Stimulated activated naive B cell treated with anti-CD40 and anti-IgM and Interleukin-4, amounts not matched to agents 10 μg/mL and 1 μg/mL and 100 μg/mL, for 72 hours (primary cell): Measurements from ENCODE around the gene CBX4.

ENCODE experiments used
- ATAC-seq, 2 donors: fragments of 150-1000 bp; cut with Tn5 transposase; replicated peaks; 2 replicates each; pipeline ENCODE4 v1.10.0; 2021; ENCODE audit warnings: moderate library complexity in 1 of 2
- DNase-seq: peaks from one replicate; pipeline ENCODE4 v3.0.0; 2021
- H3K27ac Mint-ChIP-seq: one replicate; pipeline ENCODE4 v1.8.0; 2022; ENCODE audit warnings: mild to moderate bottlenecking, mixed read lengths
- H3K27me3 Mint-ChIP-seq, 2 donors: one replicate each; pipeline ENCODE4 v1.8.0; 2022; ENCODE audit warnings: mixed read lengths in 2 of 2
- H3K36me3 Mint-ChIP-seq, 2 donors: one replicate each; pipeline ENCODE4 v1.8.0; 2022; ENCODE audit warnings: mixed read lengths in 2 of 2, mild to moderate bottlenecking in 1 of 2
- H3K4me1 Mint-ChIP-seq, 2 donors: one replicate each; pipeline ENCODE4 v1.8.0; 2022; ENCODE audit warnings: mixed read lengths in 2 of 2, mild to moderate bottlenecking in 1 of 2
- H3K4me3 Mint-ChIP-seq, 2 donors: one replicate each; pipeline ENCODE4 v1.8.0; 2022; ENCODE audit warnings: mild to moderate bottlenecking in 2 of 2, mixed read lengths in 2 of 2, moderate library complexity in 1 of 2
- H3K9me3 Mint-ChIP-seq, 2 donors: one replicate each; pipeline ENCODE4 v1.8.0; 2022; ENCODE audit warnings: mixed read lengths in 2 of 2, mild to moderate bottlenecking in 1 of 2

Gene CBX4

GRCh38 chr17:79785900-79786810 is 53.1 kb downstream of the CBX4 start:
- no peak overlapping the region for H3K4me3 Mint-ChIP-seq
- peaks cover 11 to 29% of the 10 kb centered on the region in 2 donors for H3K4me1 Mint-ChIP-seq
- H3K27me3 Mint-ChIP-seq: peaks cover 70 to 90% of the 10 kb centered on the region in 2 donors

GRCh38 chr17:79785017-79785899 is 54.0 kb downstream of the CBX4 start:
- ATAC-seq (no peak), DNase-seq (no peak)
- H3K36me3 Mint-ChIP-seq: no peaks in the 10 kb centered on the region
- no peak overlapping the region for H3K4me3 Mint-ChIP-seq
- H3K27ac Mint-ChIP-seq: no peak overlapping the region
- peaks cover 70 to 90% of the 10 kb centered on the region in 2 donors for H3K27me3 Mint-ChIP-seq
- no peaks in the 10 kb centered on the region for H3K9me3 Mint-ChIP-seq
- H3K4me1 Mint-ChIP-seq: peaks cover 13 to 23% of the 10 kb centered on the region in 2 donors

More at GRCh38 chr17:79785900-79786810, 53.1 kb downstream of the CBX4 start:
- H3K9me3 Mint-ChIP-seq: no peaks in the 10 kb centered on the region
- ATAC-seq (no peak), DNase-seq (no peak)
- H3K36me3 Mint-ChIP-seq: no peaks in the 10 kb centered on the region
- peak overlapping the region; percentile 43 for H3K27ac Mint-ChIP-seq

- Mint-ChIP-seq H3K9me3 (no peaks in the 10 kb centered on the region), H3K4me3 (no peak overlapping the region), H3K27me3 (peaks cover 75 to 92% of the 10 kb centered on the region in 2 donors), H3K27ac (no peak overlapping the region), H3K4me1 (peaks cover 13 to 25% of the 10 kb centered on the region in 2 donors), H3K36me3 (no peaks in the 10 kb centered on the region)
- ATAC-seq (no peak), DNase-seq (no peak)
These were observed 54.8 kb downstream of the CBX4 start for GRCh38 chr17:79784353-79785016.

- Mint-ChIP-seq H3K27ac (no peak overlapping the region), H3K4me1 (peaks cover 13 to 24% of the 10 kb centered on the region in 2 donors), H3K27me3 (peaks cover 75 to 92% of the 10 kb centered on the region in 2 donors), H3K4me3 (no peak overlapping the region), H3K36me3 (peaks cover 0 to under 1% of the 10 kb centered on the region in 2 donors), H3K9me3 (no peaks in the 10 kb centered on the region)
- ATAC-seq (no peak), DNase-seq (no peak)
These were observed 55.3 kb downstream of the CBX4 start for GRCh38 chr17:79783891-79784290.
